GM18951 (cell line): Measurements from ENCODE around the gene PRRC2B.
A peak's percentile ranks its signal among the peaks of the same experiment; 100 is the strongest.

ENCODE experiments used
- POLR2A ChIP-seq: IDR thresholded peaks from 4 replicates; pipeline ENCODE4 v1.6.1; 2011; ENCODE audit warnings: mild to moderate bottlenecking; ENCODE audit not compliant: insufficient read length, insufficient read depth; ENCODE audit errors: extremely low read depth
- in situ Hi-C: fragments of 300-500 bp; cut with MboI; formaldehyde crosslinking; loops from one replicate; pipeline ENCODE4 v1.12.0; 2022; ENCODE audit warnings: low sequenced_read_pairs, mixed read lengths, inconsistent platforms; ENCODE audit not compliant: unreplicated experiment

Gene PRRC2B

GRCh38 chr9:131396626-131397025, 2.7 kb downstream of the PRRC2B start:
- no peak for TF ChIP-seq POLR2A
- in situ Hi-C loops: no loop called here

- TF ChIP-seq POLR2A: no peak
- in situ Hi-C loops: no loop called here
Observed at GRCh38 chr9:131397100-131397790, 3.4 kb downstream of the PRRC2B start.

- TF ChIP-seq POLR2A: peak; percentile 35
- in situ Hi-C loops: no loop called here
Observed at GRCh38 chr9:131398204-131398603, 4.3 kb downstream of the PRRC2B start.

GRCh38 chr9:131399972-131400371, 6.1 kb downstream of the PRRC2B start:
- TF ChIP-seq POLR2A: no peak
- in situ Hi-C loops: no loop called here

GRCh38 chr9:131400627-131401026, 6.7 kb downstream of the PRRC2B start:
- in situ Hi-C loops: no loop called here
- no peak for TF ChIP-seq POLR2A

GRCh38 chr9:131402073-131402472, 8.2 kb downstream of the PRRC2B start:
- TF ChIP-seq POLR2A: no peak
- in situ Hi-C loops: no loop called here

GRCh38 chr9:131402738-131403492, 9.0 kb downstream of the PRRC2B start:
- in situ Hi-C loops: no loop called here
- TF ChIP-seq POLR2A: no peak

GRCh38 chr9:131403493-131403773, 9.5 kb downstream of the PRRC2B start:
- in situ Hi-C loops: no loop called here
- TF ChIP-seq POLR2A: no peak

GRCh38 chr9:131404581-131404980, 10.7 kb downstream of the PRRC2B start:
- in situ Hi-C loops: no loop called here
- no peak for TF ChIP-seq POLR2A

- no peak for TF ChIP-seq POLR2A
- in situ Hi-C loops: no loop called here
Observed at GRCh38 chr9:131404987-131405386, 11.1 kb downstream of the PRRC2B start.

GRCh38 chr9:131405428-131405827, 11.5 kb downstream of the PRRC2B start:
- no peak for TF ChIP-seq POLR2A
- in situ Hi-C loops: no loop called here

GRCh38 chr9:131405858-131406537, 12.1 kb downstream of the PRRC2B start:
- in situ Hi-C loops: no loop called here
- no peak for TF ChIP-seq POLR2A

- TF ChIP-seq POLR2A: no peak
- in situ Hi-C loops: no loop called here
Observed at GRCh38 chr9:131406563-131407436, 12.9 kb downstream of the PRRC2B start.
